ENCODE results near the gene ITPK1.

ITPK1 gene

DNA sequence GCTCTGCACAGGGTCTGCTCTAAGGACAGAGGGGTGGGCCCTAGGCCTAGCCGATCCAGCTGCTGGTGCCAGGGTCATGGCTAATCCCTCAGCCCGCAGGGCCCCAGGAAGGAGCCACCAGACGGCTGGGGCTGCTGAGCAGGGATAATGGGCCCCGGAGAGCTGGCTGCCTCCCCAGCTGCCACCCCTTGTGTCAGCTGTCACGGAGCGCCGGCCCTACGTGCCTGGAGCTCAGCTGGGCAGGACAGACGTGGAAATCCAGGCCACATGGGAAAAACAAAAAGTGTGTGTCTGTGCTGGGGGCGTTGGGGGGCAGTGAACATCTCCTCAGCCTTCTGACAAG, 156.6 kb downstream of the ITPK1 start (continued):
- TF ChIP-seq ZNF488 (tag by site-specific recombination; IDR thresholded peaks at IDR 0.05) (no peak), ZNF184 (tag by site-specific recombination; IDR thresholded peaks at IDR 0.05) (no peak), ZNF76 (tag by site-specific recombination; IDR thresholded peaks at IDR 0.05; ENCODE audit: borderline replicate concordance, low read depth) (no peak), TRIM28 (IDR thresholded peaks at IDR 0.05; ENCODE audit: borderline replicate concordance, low read length) (no peak)

DNA sequence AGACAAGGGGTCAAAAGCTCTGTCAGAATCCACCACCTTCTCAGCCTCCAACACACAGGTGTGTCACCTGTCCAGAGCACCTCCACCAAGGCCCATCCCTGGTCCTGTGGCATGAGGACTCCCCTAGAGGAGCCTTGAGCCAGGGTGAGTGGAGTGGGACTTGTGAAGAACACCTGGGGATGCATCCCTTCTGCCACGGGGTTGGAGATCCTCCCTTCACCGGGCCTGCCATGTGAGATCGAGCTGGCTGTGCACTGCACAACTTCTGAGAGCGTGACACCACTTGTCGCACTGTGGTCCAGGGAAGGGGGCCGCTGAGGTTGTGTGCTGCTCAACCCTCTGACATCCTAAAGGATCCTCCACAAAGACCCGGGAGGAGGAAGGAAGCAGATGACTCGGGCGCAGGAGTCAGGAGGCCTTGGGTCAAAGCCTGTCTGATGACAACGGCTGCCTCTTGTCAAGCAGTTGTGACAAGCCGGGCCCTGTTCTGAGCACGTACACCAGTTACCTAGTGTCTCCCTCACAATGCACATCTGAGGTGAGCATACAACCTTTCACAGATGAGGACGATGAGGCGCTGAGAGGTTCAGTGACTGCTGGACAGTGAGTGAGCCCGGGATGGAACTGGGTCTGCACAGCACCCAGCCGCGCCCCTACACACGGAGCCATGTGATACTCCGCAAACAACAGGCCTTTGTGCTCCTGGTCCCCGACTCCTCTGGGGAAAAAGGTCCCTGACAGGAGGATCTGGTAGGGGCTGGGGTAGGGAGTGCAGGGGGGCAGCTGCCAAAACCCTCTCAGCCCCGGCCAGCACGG, 157.1 kb downstream of the ITPK1 start:
- ChIA-PET POLR2A (no interaction called here), CTCF (no interaction called here)
- H3K4me3 ChIP-seq (ENCODE audit: low read depth, low read length): no peak overlapping the region
- peaks cover 4 to 31% of the 10 kb centered on the region in 2 experiments; a peak in 2 of 3 replicates for H3K36me3 ChIP-seq (ENCODE audit: control insufficient read depth in 2 of 2, insufficient read depth in 1 of 2, low read length in 2 of 2)
- no peaks in the 10 kb centered on the region for H3K9me3 ChIP-seq (ENCODE audit: control insufficient read depth, insufficient read depth, low read depth, low read length)
- no peaks in the 10 kb centered on the region for H3K4me1 ChIP-seq (ENCODE audit: control insufficient read depth, insufficient read depth, low read length)
- no peak for TF ChIP-seq ZNF335 (tag by site-specific recombination; conservative IDR thresholded peaks at IDR 0.05)
- TF ChIP-seq SCRT2 (tag by site-specific recombination; IDR thresholded peaks at IDR 0.05): peak; percentile 81
- TF ChIP-seq ZNF626 (tag by site-specific recombination; IDR thresholded peaks at IDR 0.05): no peak
- no peak for TF ChIP-seq ZSCAN16 (tag by site-specific recombination; IDR thresholded peaks at IDR 0.05)
- TF ChIP-seq KLF7 (tag by site-specific recombination; IDR thresholded peaks at IDR 0.05; ENCODE audit: borderline replicate concordance): no peak
- TF ChIP-seq ZNF610 (tag by site-specific recombination; IDR thresholded peaks at IDR 0.05; ENCODE audit: borderline replicate concordance): no peak
- no peak for TF ChIP-seq ZNF521 (tag by site-specific recombination; IDR thresholded peaks at IDR 0.05)
- TF ChIP-seq SCRT1 (tag by site-specific recombination; IDR thresholded peaks at IDR 0.05; ENCODE audit: borderline replicate concordance): peak; percentile 78
- no peak for TF ChIP-seq ZNF629 (tag by site-specific recombination; IDR thresholded peaks at IDR 0.05)
- no peak overlapping the region for H3K27ac ChIP-seq (ENCODE audit: extremely low read depth, low read depth, low read length)

- Histone ChIP-seq H3K4me3 (ENCODE audit: low read depth, low read length) (no peak overlapping the region), H3K9me3 (ENCODE audit: control insufficient read depth, insufficient read depth, low read depth, low read length) (no peaks in the 10 kb centered on the region), H3K27ac (ENCODE audit: extremely low read depth, low read depth, low read length) (no peak overlapping the region), H3K36me3 (ENCODE audit: control insufficient read depth in 2 of 2, insufficient read depth in 1 of 2, low read length in 2 of 2) (peaks cover 4 to 27% of the 10 kb centered on the region in 2 experiments; a peak in 2 of 3 replicates), H3K4me1 (ENCODE audit: control insufficient read depth, insufficient read depth, low read length) (no peaks in the 10 kb centered on the region)
- CTCF ChIA-PET: no interaction called here
- TF ChIP-seq, protein P1, sequence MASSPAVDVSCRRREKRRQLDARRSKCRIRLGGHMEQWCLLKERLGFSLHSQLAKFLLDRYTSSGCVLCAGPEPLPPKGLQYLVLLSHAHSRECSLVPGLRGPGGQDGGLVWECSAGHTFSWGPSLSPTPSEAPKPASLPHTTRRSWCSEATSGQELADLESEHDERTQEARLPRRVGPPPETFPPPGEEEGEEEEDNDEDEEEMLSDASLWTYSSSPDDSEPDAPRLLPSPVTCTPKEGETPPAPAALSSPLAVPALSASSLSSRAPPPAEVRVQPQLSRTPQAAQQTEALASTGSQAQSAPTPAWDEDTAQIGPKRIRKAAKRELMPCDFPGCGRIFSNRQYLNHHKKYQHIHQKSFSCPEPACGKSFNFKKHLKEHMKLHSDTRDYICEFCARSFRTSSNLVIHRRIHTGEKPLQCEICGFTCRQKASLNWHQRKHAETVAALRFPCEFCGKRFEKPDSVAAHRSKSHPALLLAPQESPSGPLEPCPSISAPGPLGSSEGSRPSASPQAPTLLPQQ (tag by site-specific recombination; IDR thresholded peaks at IDR 0.05): no peak
- no peak for TF ChIP-seq ZNF302 (tag by site-specific recombination; IDR thresholded peaks at IDR 0.05; ENCODE audit: low read depth)
- TF ChIP-seq ZNF148 (tag by site-specific recombination; IDR thresholded peaks at IDR 0.05; ENCODE audit: borderline replicate concordance): no peak
- no peak for TF ChIP-seq BCL11B (tag by site-specific recombination; IDR thresholded peaks at IDR 0.05; ENCODE audit: low read depth)
- TF ChIP-seq ZNF791 (tag by site-specific recombination; IDR thresholded peaks at IDR 0.05): no peak
- POLR2A ChIA-PET: no interaction called here
These were observed 158.8 kb downstream of the ITPK1 start for GRCh38 chr14:92956961-92957360.
